HG02870 (cell line): ENCODE results near the gene SMTNL2.
"Not testable (repeated sequence)": the region's sequence is repeated elsewhere in the genome, so short reads cannot be mapped to it uniquely, and the experiment has no call there.

Experiments used
- ATAC-seq: cut with Tn5 transposase; IDR thresholded peaks from one replicate; pipeline ENCODE4 v1.9.1; 2021; ENCODE audit warnings: mild to moderate bottlenecking, moderate library complexity; ENCODE audit not compliant: unreplicated experiment

The SMTNL2 gene

DNA sequence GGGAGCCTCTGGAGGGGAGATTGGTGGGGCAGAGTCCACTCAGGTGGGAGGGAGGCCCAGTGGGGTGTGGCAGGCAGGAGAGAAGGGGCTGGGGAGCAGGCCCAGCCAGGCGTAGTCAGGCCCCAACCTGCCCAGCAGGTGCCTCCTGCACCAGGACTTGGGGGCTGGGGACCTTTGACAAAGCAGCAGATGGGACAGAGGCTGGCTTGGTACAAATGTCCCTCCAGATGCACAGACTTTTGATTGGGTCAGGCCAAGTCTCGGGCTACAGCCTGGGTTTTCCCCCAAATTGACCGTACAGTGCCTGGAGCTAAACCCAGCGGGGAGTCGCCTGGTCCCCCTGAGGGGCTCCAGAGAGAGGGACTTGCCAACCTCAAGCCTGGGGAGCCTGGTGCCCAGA is 24.4 kb upstream of the SMTNL2 start:
- ATAC-seq: no peak

DNA sequence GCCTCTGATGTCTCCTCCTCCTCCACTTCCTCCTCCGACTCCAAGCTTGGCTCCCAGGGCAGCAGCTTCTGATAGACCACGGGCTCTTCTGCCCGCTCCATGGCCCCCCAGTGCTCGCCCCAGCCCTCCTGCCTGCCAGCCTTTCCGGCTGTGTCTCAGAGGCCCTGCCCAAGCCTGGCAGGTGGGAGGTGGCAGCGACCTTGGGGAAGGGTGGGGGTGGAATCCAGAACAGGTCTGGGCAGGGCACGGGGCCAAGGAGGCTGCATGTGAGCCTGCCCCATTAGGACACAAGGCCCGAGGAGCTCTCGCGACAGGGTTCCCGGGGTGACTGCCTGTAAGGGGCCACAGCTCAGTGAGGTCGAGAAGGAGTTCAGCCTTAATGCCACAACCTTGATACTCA is 23.9 kb upstream of the SMTNL2 start, which contains the start of gene GGT6:
TSS of gene GGT6 (minus strand) at position 157 of the 400 bp plus-strand sequence. CDS start at position 101, 56 bp downstream.
- no peak for ATAC-seq

DNA sequence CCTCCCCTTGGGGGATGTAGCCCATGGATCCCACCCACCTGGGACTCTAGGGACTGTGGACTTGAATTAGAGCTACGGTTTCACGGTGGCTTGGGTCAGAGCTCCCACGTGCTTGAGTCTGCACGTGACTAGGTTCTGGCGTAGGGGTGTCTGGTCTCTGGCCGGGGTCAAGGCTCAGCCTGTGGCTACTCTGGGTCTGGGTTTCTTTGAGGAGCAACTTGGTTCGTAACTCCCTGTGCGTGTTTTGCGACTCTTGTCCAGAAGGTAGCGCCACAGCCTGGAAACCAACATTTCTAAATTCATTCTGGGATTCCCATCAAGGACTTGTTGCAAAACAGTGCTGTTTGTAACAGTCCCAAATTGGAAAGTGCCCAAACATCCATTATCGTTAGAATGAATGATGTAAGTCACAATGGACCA is 23.5 kb upstream of the SMTNL2 start:
- ATAC-seq: no peak

DNA sequence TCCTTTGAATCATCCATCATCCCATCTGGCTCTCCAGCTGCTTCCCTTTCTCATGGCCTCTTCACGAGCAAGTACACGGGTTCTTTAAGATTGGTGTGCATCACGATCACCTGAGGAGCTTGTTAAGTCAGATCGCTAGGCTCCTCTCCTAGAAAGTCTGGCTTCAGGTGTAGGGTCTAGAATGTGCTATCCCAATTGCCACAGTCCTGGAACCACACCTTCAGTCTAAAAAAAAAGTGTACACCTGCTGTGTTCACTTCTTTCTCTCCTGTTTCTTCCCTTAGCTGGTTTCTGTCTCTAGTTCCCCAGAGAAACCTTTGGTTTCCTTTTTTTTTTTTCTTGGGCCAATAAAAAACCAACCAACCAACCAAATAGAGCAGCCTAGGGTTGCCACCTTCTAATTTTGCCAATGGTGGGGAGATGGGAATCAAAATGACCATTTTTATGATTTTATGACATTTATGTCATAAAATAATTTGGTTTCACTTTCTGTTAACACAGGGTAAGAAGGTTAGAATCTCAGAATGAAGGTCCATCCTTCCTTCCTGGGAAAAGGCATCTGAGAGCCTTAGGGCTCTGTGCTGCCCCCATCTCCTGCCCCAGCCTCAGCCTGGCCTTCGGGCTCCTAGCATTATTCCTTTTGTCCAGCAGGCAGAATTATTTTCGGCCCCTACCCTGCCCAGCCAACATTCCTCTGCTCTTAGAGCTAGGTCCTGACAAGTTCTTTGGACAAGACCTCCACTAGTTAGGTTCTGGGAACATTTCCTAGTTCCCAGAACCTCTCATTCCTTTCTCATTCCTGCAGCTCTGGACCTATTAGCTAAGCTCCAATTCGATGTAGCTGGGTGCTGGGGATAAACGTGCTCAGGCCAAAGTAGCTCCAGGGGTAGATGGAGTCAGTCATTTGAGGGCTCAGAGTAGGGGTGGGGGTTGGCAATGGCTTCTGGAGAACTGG is 22.0 kb upstream of the SMTNL2 start:
- ATAC-seq: no peak

DNA sequence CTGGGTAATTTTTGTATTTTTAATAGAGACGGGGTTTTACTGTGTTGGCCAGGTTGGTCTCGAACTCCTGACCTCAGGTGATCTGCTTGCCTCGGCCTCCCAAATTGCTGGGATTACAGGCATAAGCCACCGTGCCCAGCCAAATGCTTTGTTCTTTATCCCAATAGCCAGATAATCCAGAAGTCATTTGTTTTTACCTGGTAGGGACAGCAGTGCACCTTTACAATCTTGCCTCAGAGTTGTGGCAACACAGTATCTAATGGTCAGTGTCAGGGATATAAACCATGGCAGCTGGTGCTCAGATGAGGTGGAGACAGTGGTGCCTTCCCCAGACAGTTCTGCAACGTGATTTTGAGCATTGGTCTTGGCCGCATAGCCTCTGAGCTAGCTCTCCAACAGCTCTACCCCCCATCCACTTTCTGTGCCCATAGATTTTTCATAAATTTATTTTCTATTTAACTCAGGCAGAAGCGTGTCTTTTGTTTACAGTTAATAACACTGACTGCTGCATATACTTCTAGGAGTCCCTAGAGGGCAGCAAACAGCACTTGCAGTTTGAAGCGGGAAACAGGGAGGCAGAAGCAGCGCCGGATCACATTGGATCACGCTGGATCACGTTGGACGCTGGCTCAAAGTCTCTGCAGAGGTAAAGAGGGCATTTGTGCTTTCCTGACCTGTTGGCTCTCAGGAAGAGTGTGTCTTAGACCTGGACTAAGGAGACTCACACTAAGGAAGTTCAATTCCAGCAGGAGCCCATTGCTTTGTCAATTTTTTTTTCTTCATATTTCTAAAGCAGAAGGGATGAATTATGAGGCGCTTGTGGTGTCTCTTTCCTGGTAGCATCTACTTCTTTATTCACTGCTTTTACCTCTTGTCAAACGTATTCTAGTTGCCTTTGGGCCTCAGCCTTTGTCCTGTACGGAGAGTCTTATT is 18.9 kb upstream of the SMTNL2 start:
- no peak for ATAC-seq

DNA sequence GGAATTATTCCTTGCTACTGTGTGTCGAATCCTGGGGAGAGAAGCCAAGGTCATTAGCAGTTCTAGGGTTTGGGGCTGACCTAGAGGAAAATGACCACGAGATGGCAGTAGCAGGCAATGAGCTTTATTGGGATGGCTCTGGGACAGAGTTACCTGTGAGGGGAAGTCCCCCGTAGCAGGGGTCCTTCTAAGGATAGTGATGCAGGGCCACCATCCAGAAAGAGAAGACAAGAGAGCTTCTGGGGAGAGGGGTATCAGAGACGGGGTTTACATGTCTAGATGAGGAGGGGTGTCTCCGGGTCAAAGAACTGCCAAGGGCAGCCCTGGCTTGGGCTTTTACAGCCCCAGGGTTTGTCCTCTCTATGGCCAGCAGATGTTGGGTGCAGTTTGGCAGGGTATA is 17.5 kb upstream of the SMTNL2 start:
- ATAC-seq: no peak

DNA sequence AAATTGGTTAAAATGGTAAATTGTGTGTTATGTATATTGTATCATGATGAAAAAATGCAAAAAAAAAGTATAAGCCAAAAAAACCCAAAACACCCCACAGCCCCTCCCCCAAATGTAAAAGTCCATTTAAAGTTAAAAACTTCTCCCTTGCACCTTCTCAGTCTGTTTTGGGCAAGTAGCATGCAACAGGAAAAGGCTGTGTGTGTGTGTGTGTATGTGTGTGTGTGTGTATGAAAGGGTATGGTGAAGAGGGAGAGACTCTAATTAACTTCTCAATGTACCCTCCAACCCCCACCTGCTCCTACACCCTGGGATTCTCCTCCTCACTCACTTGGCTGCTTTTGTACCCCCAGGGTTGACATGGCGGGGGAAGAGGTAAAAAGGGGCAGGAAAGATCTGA is 14.7 kb upstream of the SMTNL2 start:
- no peak for ATAC-seq

DNA sequence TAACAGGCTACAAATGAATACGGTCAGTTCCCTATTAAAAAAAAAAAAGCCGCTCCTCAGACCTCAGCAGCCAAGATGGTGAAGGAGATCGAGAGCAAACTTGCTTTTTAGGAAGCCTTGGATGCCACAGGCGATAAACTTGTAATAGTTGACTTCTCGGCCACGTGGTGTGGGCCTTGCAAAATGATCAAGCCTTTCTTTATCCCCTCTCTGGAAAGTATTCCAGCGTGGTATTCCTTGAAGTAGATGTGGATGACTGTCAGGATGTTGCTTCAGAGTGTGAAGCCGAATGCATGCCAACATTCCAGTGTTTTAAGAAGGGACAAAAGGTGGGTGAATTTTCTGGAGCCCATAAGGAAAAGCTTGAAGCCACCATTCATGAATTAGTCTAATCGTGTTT is 12.2 kb upstream of the SMTNL2 start:
- no peak for ATAC-seq

DNA sequence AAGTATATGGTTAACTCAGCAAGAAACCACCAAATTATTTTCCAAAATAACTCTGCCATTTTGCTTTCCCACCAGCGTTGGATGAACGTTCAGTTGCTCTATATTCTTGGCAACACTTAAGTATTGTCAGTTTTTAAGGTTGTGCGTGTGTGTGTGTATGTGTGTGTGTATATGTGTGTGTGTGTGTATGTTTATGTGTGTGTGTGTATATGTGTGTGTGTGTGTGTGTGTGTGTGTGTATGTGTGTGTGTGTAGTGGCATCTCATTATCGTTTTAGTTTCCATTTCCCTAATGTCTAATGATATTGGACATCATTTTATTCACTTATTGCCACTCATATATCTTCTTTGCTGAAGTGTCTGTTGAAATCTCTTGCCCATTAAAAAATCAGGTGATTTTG is 11.2 kb upstream of the SMTNL2 start:
- ATAC-seq: no peak

DNA sequence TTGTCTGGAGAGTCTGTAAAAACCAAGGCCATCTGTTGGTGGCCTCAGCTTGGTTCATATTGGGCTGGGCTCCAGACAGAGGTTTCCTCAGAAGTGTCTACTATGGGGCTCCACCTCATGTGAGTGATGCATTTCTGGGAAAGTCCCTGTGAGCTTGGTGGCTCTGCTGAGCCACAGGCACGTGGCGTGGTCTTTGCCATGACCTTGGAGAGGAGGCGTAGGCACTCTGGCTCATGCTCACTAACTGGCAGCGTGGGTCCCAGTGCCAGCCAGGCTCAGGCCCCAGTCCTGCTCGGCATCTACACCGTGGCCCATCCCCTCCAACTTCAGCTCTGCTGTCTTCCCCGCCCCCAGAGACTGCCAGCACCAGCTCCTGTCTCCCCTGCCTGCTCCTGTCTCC is 10.7 kb upstream of the SMTNL2 start:
- ATAC-seq: no peak

DNA sequence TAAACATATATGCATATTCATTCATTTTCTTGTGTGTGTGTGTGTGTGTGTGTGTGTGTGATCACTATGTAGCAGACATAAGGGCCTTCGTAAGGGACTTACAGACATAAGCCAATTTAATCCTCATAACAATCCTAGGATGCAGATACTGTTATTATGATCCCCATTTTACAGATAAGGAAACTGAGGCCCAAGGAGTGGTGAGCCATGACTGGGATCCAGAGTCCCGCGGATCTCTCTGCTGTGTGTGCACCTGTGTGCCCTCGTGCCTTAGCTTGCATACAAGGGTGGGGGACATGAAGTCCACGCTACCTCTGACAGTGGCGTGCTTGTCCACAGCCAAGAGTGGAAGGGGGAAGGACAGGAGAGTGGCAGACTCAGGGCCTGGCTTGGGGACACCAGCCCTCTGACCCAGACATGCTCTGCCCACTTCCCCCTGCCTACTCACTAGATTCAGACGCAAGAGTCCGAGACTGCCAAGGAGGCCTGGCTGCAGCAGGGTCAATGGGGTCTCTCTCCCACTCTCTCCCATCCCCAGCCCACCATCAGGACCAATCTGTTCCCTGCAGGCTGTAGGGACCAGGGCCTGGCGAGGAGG is 9.8 kb upstream of the SMTNL2 start:
- no peak for ATAC-seq

DNA sequence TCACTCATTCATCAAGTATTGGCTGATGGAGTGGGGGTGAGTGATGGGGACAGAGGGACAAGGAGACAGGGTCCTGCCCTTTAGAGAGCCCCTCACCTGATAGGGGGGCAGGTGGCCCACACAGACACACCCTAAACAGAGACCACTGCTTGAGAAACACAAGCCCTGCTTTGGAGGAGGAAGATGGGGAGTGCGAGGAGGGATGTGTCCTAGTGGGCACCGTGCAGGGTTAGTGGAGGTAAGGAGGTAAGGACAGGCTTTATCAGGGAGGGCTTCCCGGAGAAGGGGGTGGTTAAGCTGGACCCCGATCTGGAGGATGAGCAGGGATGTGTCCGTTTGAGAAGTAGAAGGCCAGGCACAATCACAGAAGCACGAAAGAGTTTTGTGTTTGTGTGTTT is 8.2 kb upstream of the SMTNL2 start:
- ATAC-seq: no peak

DNA sequence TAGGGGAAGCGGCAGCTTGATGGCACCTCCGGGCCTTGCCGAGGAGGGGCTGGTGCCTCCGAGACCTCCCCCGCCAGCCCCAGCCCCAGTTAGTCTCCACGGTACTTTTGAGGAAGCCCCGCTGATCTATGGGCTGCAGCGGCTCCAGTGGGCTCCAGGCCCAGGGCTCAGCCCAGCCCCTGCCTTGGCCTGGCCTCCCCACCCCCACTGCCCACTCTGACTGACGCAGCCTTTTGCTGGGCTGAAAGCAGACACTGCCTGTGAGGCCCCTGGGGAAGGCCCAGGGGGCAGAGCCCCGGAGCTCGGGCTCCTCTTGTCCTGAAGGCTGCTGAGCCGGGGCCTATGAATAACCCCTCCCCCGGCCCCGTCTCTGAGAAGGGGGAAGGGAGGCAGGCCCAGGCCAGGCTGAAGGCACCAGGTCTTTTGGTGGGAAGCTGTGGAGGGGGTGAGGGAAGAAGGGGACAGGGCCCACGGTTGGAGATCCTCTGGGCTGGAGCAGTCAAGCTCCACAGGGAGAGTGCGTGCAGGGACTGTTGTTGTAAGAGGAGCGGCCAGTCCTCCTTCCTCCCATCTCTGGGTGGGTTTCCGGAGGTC is 7.5 kb upstream of the SMTNL2 start:
- ATAC-seq: no peak

DNA sequence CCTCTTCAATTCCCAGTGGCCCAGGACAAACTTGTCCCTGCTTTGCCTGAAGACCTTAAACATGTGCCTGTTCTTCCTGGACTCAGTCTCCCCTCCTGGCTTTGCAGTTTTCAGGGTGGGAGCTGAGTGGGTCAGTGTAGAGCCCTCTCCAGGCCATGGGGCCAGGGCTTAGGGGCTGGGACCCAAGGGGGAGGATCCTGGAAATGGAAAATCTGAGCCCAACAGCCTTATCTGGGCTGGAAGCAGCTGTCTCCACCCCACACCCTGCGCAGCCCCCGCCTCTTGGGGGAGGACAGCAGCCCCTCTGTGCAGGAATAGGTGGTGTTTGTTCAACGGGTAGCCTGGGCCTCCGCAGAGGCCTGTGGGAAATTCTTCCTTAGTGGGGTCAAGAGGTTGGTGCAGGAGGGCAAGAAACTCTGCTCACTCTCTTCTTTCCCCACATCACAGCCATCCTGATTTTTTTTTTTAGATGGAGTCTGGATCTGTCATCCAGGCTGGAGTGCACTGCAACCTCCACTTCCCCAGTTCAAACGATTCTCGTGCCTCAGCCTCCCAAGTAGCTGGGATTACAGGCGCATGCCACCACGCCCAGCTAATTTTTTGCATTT is 6.8 kb upstream of the SMTNL2 start:
- ATAC-seq: no peak

DNA sequence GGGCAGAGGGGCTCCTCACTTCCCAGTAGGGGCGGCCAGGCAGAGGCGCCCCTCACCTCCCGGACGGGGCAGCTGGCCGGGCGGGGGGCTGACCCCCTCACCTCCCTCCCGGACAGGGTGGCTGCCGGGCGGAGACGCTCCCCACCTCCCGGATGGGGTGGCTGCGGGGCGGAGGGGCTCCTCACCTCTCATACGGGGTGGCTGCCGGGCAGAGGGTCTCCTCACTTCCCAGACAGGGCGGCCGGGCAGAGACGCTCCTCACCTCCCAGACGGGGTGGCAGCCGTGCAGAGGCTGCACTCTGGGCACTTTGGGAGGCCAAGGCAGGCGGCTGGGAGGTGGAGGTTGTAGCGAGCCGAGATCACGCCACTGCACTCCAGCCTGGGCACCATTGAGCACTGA is 6.0 kb upstream of the SMTNL2 start:
- not testable (repeated sequence) for ATAC-seq

DNA sequence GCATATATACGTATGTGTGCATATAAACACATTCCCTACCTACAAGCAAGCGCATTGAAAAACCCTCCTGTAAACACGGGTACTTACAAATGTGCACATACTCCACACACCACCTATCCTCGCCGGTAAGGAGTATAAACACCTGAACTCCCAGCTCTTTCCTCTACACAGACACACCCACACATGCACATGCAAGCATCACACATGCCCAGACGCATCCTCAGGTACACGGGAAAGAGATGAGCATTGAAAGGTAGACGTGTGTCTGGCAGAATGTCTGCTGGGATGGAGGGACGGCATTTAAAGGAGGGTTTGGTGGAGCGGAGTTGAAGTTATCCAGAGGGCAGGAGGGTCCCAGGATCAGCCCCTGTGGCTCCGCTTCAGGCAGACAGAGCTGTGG is 4.7 kb upstream of the SMTNL2 start:
- no peak for ATAC-seq

DNA sequence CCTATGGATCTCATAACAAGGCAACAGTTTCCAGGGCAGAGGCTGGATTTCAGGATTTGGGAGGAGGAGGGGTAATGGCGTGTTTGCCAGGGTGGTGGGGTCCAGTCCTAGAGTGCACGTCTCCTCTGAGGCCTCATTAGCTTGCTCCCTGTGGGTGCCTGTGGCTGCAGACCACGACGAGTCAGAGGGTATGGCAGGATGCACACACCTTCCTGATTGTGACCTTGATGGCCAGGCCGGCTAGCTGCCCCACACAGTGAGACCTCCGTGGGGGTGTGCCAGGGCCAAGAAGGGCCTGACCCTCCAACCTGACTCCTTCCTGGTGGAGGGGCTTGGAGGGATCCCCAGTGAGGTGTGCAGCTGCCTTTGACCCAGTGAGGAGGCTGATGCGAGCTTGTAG is 4.0 kb upstream of the SMTNL2 start:
- no peak for ATAC-seq

DNA sequence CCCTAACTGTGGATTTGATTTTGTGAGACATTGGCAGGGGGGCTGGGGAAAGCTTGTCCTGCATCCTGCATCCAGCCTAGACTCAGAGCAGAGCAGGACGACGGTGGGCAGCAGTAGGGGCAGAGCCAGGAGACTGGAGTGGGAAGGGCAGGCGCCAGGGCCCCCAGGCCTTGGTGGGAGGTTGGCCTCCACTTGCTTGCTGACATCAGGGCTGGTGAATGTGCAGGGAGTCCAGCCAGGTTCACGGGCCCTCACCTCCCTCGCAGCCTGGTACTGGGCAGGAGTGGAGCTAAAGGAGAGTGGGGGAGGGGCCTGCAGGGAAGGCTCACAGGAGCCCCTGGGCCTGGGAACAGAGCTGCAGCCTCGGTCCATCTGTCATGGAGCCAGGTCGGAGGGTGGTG is 2.2 kb upstream of the SMTNL2 start:
- no peak for ATAC-seq

DNA sequence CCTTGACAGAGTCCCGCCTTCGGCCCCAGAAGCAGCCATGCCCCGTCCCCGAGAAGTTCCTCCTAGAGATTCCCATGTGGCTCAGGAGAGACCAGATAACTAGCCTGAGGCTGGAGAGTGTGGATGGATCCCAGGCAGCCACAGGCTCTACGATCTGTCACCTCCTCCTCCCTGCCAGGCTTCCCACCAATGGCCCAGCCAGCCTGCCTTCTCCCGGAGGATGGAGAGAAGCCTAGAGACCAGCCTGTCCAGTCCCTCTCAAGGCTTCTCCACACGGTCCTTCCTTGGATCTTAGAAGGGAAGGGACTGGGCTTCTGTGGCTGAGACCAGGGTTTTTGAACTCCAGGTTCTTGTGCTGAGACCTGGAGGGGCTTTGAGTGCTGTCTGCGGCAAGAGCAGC is 1.6 kb upstream of the SMTNL2 start:
- ATAC-seq: no peak

DNA sequence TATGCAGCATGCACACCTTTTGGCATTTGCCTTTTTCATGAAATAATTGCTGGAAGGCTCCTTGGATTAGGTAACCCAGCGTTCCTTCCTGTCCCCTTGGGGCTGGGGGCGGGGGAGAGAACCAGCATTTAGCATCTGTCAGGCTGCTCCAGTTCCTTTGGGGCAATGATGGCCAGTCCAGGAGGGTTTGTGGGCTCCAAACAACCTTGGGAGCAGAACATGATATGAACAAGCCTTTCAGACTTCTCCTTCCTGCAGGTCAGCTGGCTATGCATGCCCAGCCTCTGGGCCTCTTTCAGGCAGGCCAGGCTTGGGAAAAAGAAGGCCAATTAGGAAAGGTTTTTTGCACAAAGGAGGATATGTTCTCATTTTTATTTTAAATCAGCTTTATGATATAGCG is 1.1 kb upstream of the SMTNL2 start:
- no peak for ATAC-seq

DNA sequence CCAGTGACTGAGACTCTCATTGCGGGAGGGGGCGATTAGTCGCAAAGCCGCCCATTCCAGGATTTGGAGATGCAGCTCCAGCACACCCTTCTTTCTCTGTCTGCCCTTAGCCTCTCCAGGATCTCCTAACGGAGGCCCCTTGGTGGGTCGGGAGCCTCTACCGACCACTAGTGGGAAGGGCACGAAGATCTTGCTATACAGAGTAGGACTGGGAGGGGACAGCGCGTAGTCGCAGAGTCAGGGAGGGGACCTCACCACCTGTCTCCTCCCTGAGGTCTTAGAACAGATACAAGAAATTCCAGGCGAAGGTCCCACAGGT is 588 bp upstream of the SMTNL2 start:
- no peak for ATAC-seq
